Measurements from ENCODE around the gene TSPAN31. TPM values are rescaled to one million over a fixed set of nuclear protein-coding genes. Genes with fewer than 3 reads are reported as not detected.

The TSPAN31 gene
- polyA plus RNA-seq, 1 donor (not counting 4 experiments of a cell fraction or from before 2014, with no cell fraction given): 47.7 TPM

GRCh38 chr12:57781801-57782200 is 37.0 kb downstream of the TSPAN31 start:
- FAIRE-seq (no peak), DNase-seq (ENCODE audit: low read depth, low spot score) (no peak)
- H3K9me3 ChIP-seq (ENCODE audit: control insufficient read depth, low read depth, low read length): no peaks in the 10 kb centered on the region

GRCh38 chr12:57782243-57782607 is 37.4 kb downstream of the TSPAN31 start:
- H3K9ac ChIP-seq (ENCODE audit: control insufficient read depth, extremely low read depth, insufficient read depth, low read length): no peak overlapping the region
- peaks cover 16% of the 10 kb centered on the region for H3K79me2 ChIP-seq (ENCODE audit: control insufficient read depth, insufficient read depth, low read length)
- H3K4me2 ChIP-seq (ENCODE audit: control insufficient read depth, extremely low read depth, insufficient read depth, low read depth, low read length): no peak overlapping the region
- H3K4me3 ChIP-seq (ENCODE audit: control insufficient read depth in 2 of 3, extremely low read depth in 1 of 3, insufficient read depth in 2 of 3, low read depth in 1 of 3, low read length in 3 of 3): no peak overlapping the region
- no peaks in the 10 kb centered on the region for H4K20me1 ChIP-seq (ENCODE audit: control insufficient read depth, extremely low read depth, insufficient read depth, low read length)
- H2AFZ ChIP-seq (ENCODE audit: control insufficient read depth, low read length): no peak overlapping the region
- peaks cover 9 to 12% of the 10 kb centered on the region in 2 experiments for H3K36me3 ChIP-seq (ENCODE audit: control insufficient read depth in 2 of 2, extremely low read depth in 1 of 2, insufficient read depth in 2 of 2, low read length in 2 of 2)
- peaks cover 8% of the 10 kb centered on the region for H3K4me1 ChIP-seq (ENCODE audit: control insufficient read depth, extremely low read depth, insufficient read depth, low read length)
- DNase-seq (ENCODE audit: low read depth, low spot score): no peak
- no peaks in the 10 kb centered on the region for H3K27me3 ChIP-seq (ENCODE audit: control insufficient read depth, extremely low read depth, insufficient read depth, low read length)
- dilution Hi-C loops (cut with MboI; ENCODE audit: extremely low pct_ligation_motif_present, low sequenced_read_pairs): no loop called here
- TF ChIP-seq EZH2 (IDR thresholded peaks at IDR 0.05; ENCODE audit: low read length) (no peak), CTCF (optimal IDR thresholded peaks at IDR 0.05 in 1 of 3, IDR thresholded peaks at IDR 0.05 in 1 of 3, conservative IDR thresholded peaks at IDR 0.05 in 1 of 3; ENCODE audit: extremely low read depth in 1 of 3, insufficient read depth in 2 of 3, low read length in 3 of 3) (no peak)
- no peak for FAIRE-seq
- no peak overlapping the region for H3K27ac ChIP-seq (ENCODE audit: control insufficient read depth, insufficient read depth, low read length)
- no peaks in the 10 kb centered on the region for H3K9me3 ChIP-seq (ENCODE audit: control insufficient read depth, low read depth, low read length)
- no peaks in the 10 kb centered on the region for H3K9me1 ChIP-seq (ENCODE audit: control insufficient read depth, extremely low read depth, insufficient read depth, low read length)

More at GRCh38 chr12:57781801-57782200, 37.0 kb downstream of the TSPAN31 start:
- Histone ChIP-seq H4K20me1 (ENCODE audit: control insufficient read depth, extremely low read depth, insufficient read depth, low read length) (no peaks in the 10 kb centered on the region), H3K9ac (ENCODE audit: control insufficient read depth, extremely low read depth, insufficient read depth, low read length) (no peak overlapping the region), H3K27me3 (ENCODE audit: control insufficient read depth, extremely low read depth, insufficient read depth, low read length) (no peaks in the 10 kb centered on the region), H3K36me3 (ENCODE audit: control insufficient read depth in 2 of 2, extremely low read depth in 1 of 2, insufficient read depth in 2 of 2, low read length in 2 of 2) (peaks cover 7 to 8% of the 10 kb centered on the region in 2 experiments), H2AFZ (ENCODE audit: control insufficient read depth, low read length) (no peak overlapping the region), H3K4me2 (ENCODE audit: control insufficient read depth, extremely low read depth, insufficient read depth, low read depth, low read length) (no peak overlapping the region), H3K9me1 (ENCODE audit: control insufficient read depth, extremely low read depth, insufficient read depth, low read length) (no peaks in the 10 kb centered on the region), H3K27ac (ENCODE audit: control insufficient read depth, insufficient read depth, low read length) (no peak overlapping the region), H3K4me3 (ENCODE audit: control insufficient read depth in 2 of 3, extremely low read depth in 1 of 3, insufficient read depth in 2 of 3, low read depth in 1 of 3, low read length in 3 of 3) (no peak overlapping the region), H3K79me2 (ENCODE audit: control insufficient read depth, insufficient read depth, low read length) (peaks cover 16% of the 10 kb centered on the region), H3K4me1 (ENCODE audit: control insufficient read depth, extremely low read depth, insufficient read depth, low read length) (peaks cover 8% of the 10 kb centered on the region)
- dilution Hi-C loops (cut with MboI; ENCODE audit: extremely low pct_ligation_motif_present, low sequenced_read_pairs): no loop called here
- TF ChIP-seq CTCF (optimal IDR thresholded peaks at IDR 0.05 in 1 of 3, IDR thresholded peaks at IDR 0.05 in 1 of 3, conservative IDR thresholded peaks at IDR 0.05 in 1 of 3; ENCODE audit: extremely low read depth in 1 of 3, insufficient read depth in 2 of 3, low read length in 3 of 3): no peak
- TF ChIP-seq EZH2 (IDR thresholded peaks at IDR 0.05; ENCODE audit: low read length): no peak

Measured in keratinocyte (primary cell).